ENCODE data around the gene FGD4.
A peak's percentile ranks its signal among the peaks of the same experiment; 100 is the strongest.

FGD4 gene

GRCh38 chr12:32390572-32391219 lies 8.7 kb upstream of the FGD4 start:
- Histone ChIP-seq H3K4me3 (ENCODE audit: low read length) (no peak overlapping the region), H3K4me1 (ENCODE audit: insufficient read depth, low read length) (no peaks in the 10 kb centered on the region), H3K36me3 (ENCODE audit: insufficient read depth, low read length) (no peaks in the 10 kb centered on the region), H3K9me3 (ENCODE audit: low read length) (no peaks in the 10 kb centered on the region), H2AFZ (ENCODE audit: low read depth, low read length) (no peak overlapping the region), H3K27me3 (ENCODE audit: insufficient read depth, low read length) (no peaks in the 10 kb centered on the region)

GRCh38 chr12:32395026-32395425 lies 4.3 kb upstream of the FGD4 start:
- peaks cover 6% of the 10 kb centered on the region for H3K27me3 ChIP-seq (ENCODE audit: insufficient read depth, low read length)
- H3K9me3 ChIP-seq (ENCODE audit: low read length), result no peaks in the 10 kb centered on the region
- H3K4me3 ChIP-seq (ENCODE audit: low read length), result no peak overlapping the region
- H3K4me1 ChIP-seq (ENCODE audit: insufficient read depth, low read length), result peaks cover 3% of the 10 kb centered on the region
- H3K36me3 ChIP-seq (ENCODE audit: insufficient read depth, low read length), result no peaks in the 10 kb centered on the region
- H2AFZ ChIP-seq (ENCODE audit: low read depth, low read length), result no peak overlapping the region

GRCh38 chr12:32397696-32398095 lies 1.7 kb upstream of the FGD4 start:
- H2AFZ ChIP-seq (ENCODE audit: low read depth, low read length), result no peak overlapping the region
- peaks cover 11% of the 10 kb centered on the region for H3K27me3 ChIP-seq (ENCODE audit: insufficient read depth, low read length)
- no peaks in the 10 kb centered on the region for H3K36me3 ChIP-seq (ENCODE audit: insufficient read depth, low read length)
- peaks cover 10% of the 10 kb centered on the region for H3K4me1 ChIP-seq (ENCODE audit: insufficient read depth, low read length)
- no peak overlapping the region for H3K4me3 ChIP-seq (ENCODE audit: low read length)
- no peaks in the 10 kb centered on the region for H3K9me3 ChIP-seq (ENCODE audit: low read length)

DNA sequence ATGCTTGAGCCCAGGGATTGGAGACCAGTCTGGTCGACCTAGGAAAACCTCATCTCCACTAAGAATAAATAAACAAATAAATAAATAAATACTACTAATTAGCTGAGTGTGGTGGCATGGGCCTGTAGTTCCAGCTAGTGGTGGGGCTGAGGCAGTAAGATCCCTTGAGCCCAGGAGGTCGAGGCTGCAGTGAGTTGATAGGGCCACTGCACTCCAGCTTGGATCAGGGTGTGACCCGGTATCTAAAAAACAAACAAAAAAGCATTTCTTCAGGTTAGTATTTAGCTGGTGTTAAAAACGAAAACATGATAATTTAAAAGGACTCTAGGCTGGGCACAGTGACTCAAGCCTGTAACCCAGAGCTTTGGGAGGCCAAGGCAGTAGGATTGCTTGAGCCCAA lies 1.2 kb upstream of the FGD4 start:
- no peak overlapping the region for H3K4me3 ChIP-seq (ENCODE audit: low read length)
- peaks cover 11% of the 10 kb centered on the region for H3K27me3 ChIP-seq (ENCODE audit: insufficient read depth, low read length)
- H3K36me3 ChIP-seq (ENCODE audit: insufficient read depth, low read length), result no peaks in the 10 kb centered on the region

DNA sequence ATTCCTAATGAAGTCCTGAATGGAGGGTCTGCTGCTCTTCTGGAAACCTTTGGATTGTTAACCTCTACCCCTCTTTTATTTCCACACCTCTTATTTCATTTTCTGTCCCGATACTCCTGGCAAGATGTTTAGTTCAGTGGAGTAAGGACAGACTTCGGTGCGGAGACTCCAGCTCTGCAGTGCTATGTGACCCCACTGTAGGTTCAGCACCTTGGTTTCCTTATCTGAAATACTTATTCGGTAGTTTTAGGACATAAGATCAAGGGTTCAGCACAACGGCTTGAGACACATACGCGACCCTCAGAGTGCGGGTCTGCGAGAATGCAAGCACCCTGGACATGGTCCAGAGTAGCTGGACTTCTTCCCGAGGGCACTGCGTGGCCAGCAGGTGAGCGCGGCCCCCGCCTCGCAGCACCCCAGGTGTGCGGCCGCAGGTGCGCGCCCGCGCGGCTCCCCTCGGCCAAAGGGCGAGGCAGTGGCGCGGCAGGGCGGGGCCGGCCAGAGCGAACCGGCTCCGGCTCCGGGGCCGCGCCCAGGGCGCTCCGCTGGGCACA lies 465 bp upstream of the FGD4 start:
- Histone ChIP-seq H3K4me1 (ENCODE audit: insufficient read depth, low read length) (peaks cover 10% of the 10 kb centered on the region), H2AFZ (ENCODE audit: low read depth, low read length) (peak overlapping the region; percentile 87), H3K27me3 (ENCODE audit: insufficient read depth, low read length) (peaks cover 11% of the 10 kb centered on the region), H3K36me3 (ENCODE audit: insufficient read depth, low read length) (no peaks in the 10 kb centered on the region), H3K9me3 (ENCODE audit: low read length) (no peaks in the 10 kb centered on the region), H3K4me3 (ENCODE audit: low read length) (peak overlapping the region; percentile 51)

More for the DNA sequence above, 1.2 kb upstream of the FGD4 start:
- H2AFZ ChIP-seq (ENCODE audit: low read depth, low read length), result no peak overlapping the region
- H3K9me3 ChIP-seq (ENCODE audit: low read length), result no peaks in the 10 kb centered on the region
- H3K4me1 ChIP-seq (ENCODE audit: insufficient read depth, low read length), result peaks cover 10% of the 10 kb centered on the region

GRCh38 chr12:32400114-32400672 lies 835 bp downstream of the FGD4 start:
- H3K9me3 ChIP-seq (ENCODE audit: low read length), result no peaks in the 10 kb centered on the region
- peaks cover 11% of the 10 kb centered on the region for H3K27me3 ChIP-seq (ENCODE audit: insufficient read depth, low read length)
- H3K4me3 ChIP-seq (ENCODE audit: low read length), result peak overlapping the region; percentile 51
- peak overlapping the region; percentile 87 for H2AFZ ChIP-seq (ENCODE audit: low read depth, low read length)
- peaks cover 10% of the 10 kb centered on the region for H3K4me1 ChIP-seq (ENCODE audit: insufficient read depth, low read length)
- no peaks in the 10 kb centered on the region for H3K36me3 ChIP-seq (ENCODE audit: insufficient read depth, low read length)

DNA sequence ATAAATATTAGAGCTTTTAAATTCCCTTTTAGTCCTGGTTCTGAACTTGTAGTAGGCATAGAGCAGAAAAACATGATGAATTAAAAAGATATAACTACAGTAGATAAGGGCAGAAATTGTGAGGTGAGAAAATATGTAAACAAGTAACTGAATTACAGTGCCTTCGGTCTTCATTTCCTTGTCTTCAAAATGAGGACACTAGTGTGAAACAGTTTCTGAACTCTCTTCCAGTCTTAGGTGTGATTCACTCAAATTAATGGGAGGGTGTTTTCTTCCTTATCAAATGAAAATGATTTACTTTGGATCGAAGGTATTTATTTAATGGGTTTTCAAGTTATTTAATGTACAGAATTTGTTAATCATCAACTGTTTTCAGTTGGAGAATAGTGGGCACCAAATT lies 1.5 kb downstream of the FGD4 start:
- H3K4me3 ChIP-seq (ENCODE audit: low read length), result no peak overlapping the region
- peaks cover 11% of the 10 kb centered on the region for H3K27me3 ChIP-seq (ENCODE audit: insufficient read depth, low read length)
- H3K36me3 ChIP-seq (ENCODE audit: insufficient read depth, low read length), result no peaks in the 10 kb centered on the region
- H3K9me3 ChIP-seq (ENCODE audit: low read length), result no peaks in the 10 kb centered on the region
- peak overlapping the region; percentile 87 for H2AFZ ChIP-seq (ENCODE audit: low read depth, low read length)
- H3K4me1 ChIP-seq (ENCODE audit: insufficient read depth, low read length), result peaks cover 10% of the 10 kb centered on the region

GRCh38 chr12:32402170-32402569 lies 2.8 kb downstream of the FGD4 start:
- no peak overlapping the region for H2AFZ ChIP-seq (ENCODE audit: low read depth, low read length)
- H3K27me3 ChIP-seq (ENCODE audit: insufficient read depth, low read length), result peaks cover 11% of the 10 kb centered on the region
- peaks cover 10% of the 10 kb centered on the region for H3K4me1 ChIP-seq (ENCODE audit: insufficient read depth, low read length)
- H3K4me3 ChIP-seq (ENCODE audit: low read length), result no peak overlapping the region
- H3K36me3 ChIP-seq (ENCODE audit: insufficient read depth, low read length), result no peaks in the 10 kb centered on the region
- H3K9me3 ChIP-seq (ENCODE audit: low read length), result no peaks in the 10 kb centered on the region

DNA sequence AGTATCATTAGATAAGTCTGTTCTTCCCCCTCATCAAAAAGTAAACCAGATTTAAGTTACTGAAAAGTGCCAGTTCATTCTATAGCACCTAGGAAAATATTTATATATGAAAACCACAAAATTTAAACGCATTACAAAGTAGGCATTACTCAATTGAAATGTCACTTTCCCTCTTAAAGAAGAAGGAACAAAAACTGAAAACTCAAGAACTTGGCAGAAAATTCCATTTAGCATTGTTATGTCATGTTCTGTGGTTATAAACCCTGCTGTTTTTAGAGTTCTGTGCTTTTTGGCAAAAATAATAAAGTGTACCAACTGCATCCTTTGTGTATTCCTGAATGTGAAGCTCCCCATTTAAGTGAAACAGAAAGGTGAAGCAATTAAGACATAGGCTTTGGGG lies 3.6 kb downstream of the FGD4 start:
- Histone ChIP-seq H3K4me3 (ENCODE audit: low read length) (no peak overlapping the region), H2AFZ (ENCODE audit: low read depth, low read length) (no peak overlapping the region), H3K9me3 (ENCODE audit: low read length) (no peaks in the 10 kb centered on the region), H3K27me3 (ENCODE audit: insufficient read depth, low read length) (peaks cover 9% of the 10 kb centered on the region), H3K4me1 (ENCODE audit: insufficient read depth, low read length) (peaks cover 10% of the 10 kb centered on the region), H3K36me3 (ENCODE audit: insufficient read depth, low read length) (no peaks in the 10 kb centered on the region)

- Histone ChIP-seq H3K9me3 (ENCODE audit: low read length) (no peaks in the 10 kb centered on the region), H3K36me3 (ENCODE audit: insufficient read depth, low read length) (no peaks in the 10 kb centered on the region), H3K27me3 (ENCODE audit: insufficient read depth, low read length) (no peaks in the 10 kb centered on the region), H2AFZ (ENCODE audit: low read depth, low read length) (no peak overlapping the region), H3K4me1 (ENCODE audit: insufficient read depth, low read length) (no peaks in the 10 kb centered on the region), H3K4me3 (ENCODE audit: low read length) (no peak overlapping the region)
Measured at GRCh38 chr12:32407795-32408194, 8.4 kb downstream of the FGD4 start.

- no peaks in the 10 kb centered on the region for H3K27me3 ChIP-seq (ENCODE audit: insufficient read depth, low read length)
- H3K4me1 ChIP-seq (ENCODE audit: insufficient read depth, low read length), result no peaks in the 10 kb centered on the region
- H3K36me3 ChIP-seq (ENCODE audit: insufficient read depth, low read length), result no peaks in the 10 kb centered on the region
- H3K4me3 ChIP-seq (ENCODE audit: low read length), result no peak overlapping the region
- no peaks in the 10 kb centered on the region for H3K9me3 ChIP-seq (ENCODE audit: low read length)
- no peak overlapping the region for H2AFZ ChIP-seq (ENCODE audit: low read depth, low read length)
Measured at GRCh38 chr12:32413412-32413811, 14.1 kb downstream of the FGD4 start.

DNA sequence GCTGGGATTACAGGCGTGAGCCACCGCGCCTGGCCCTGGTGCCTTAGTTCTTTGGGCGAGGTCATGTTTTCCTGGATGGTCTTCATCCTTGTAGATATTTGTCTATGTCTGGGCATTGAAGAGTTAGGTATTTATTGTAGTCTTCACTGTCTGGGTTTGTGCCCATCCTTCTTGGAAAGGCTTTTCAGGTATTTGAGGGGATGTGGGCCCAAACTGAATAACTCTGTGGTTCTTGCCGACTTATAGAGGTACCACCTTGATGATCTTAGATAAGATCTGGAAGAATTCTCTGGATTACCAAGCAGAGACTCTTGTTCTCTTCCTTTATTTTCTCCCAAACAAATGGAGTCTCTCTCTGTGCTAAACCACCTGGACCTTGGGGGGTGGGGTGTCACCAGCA lies 18.9 kb downstream of the FGD4 start:
- Histone ChIP-seq H3K4me3 (ENCODE audit: low read length) (no peak overlapping the region), H3K36me3 (ENCODE audit: insufficient read depth, low read length) (no peaks in the 10 kb centered on the region), H3K4me1 (ENCODE audit: insufficient read depth, low read length) (no peaks in the 10 kb centered on the region), H2AFZ (ENCODE audit: low read depth, low read length) (no peak overlapping the region), H3K27me3 (ENCODE audit: insufficient read depth, low read length) (no peaks in the 10 kb centered on the region), H3K9me3 (ENCODE audit: low read length) (no peaks in the 10 kb centered on the region)

GRCh38 chr12:32418903-32419519 lies 19.7 kb downstream of the FGD4 start:
- no peaks in the 10 kb centered on the region for H3K9me3 ChIP-seq (ENCODE audit: low read length)
- peaks cover 3% of the 10 kb centered on the region for H3K4me1 ChIP-seq (ENCODE audit: insufficient read depth, low read length)
- no peak overlapping the region for H2AFZ ChIP-seq (ENCODE audit: low read depth, low read length)
- H3K27me3 ChIP-seq (ENCODE audit: insufficient read depth, low read length), result no peaks in the 10 kb centered on the region
- no peak overlapping the region for H3K4me3 ChIP-seq (ENCODE audit: low read length)
- H3K36me3 ChIP-seq (ENCODE audit: insufficient read depth, low read length), result no peaks in the 10 kb centered on the region

All from neuron (in vitro differentiated cells).